NCI-H2196 treated with DMSO at 0.1 percent for 48 hours (cell line): Measurements from ENCODE around the gene TRIM69.
"Not testable (repeated sequence)": the region's sequence is repeated elsewhere in the genome, so short reads cannot be mapped to it uniquely, and the experiment has no call there.

Experiments
- DNase-seq: peaks from one replicate; lab custom pipeline; 2025; ENCODE audit not compliant: unreplicated experiment; lab: John Stamatoyannopoulos, UW

The TRIM69 gene

GRCh38 chr15:44715797-44716334 is 20.5 kb upstream of the TRIM69 start:
- DNase-seq = no peak

DNA sequence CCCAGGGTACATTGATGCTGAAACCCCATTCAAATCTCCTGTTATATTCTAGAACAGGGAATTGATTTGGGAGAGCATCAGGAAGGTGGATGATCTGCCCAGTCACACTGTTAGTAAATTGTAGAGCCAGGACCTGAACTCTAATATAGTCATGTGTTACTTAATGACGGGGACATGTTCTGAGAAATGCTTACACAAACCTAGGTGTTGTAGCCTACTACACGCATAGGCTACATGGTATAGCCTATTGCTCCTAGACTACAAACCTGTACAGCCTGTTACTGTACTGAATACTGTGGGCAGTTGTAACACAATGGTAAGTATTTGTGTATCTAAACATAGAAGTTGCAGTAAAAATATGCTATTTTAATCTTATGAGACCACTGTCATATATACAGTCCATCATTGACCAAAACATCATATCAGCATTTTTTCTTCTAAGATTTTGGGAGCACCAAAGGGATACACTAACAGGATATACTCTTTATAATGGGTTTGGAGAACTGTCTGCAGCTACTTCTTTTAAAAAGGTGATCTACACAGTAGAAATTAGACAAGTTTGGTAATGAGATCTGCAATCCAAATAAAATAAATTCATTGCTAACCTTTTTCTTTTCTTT is 19.2 kb upstream of the TRIM69 start:
- no peak for DNase-seq

- DNase-seq = no peak
Observed at GRCh38 chr15:44718180-44718926, 18.0 kb upstream of the TRIM69 start.

DNA sequence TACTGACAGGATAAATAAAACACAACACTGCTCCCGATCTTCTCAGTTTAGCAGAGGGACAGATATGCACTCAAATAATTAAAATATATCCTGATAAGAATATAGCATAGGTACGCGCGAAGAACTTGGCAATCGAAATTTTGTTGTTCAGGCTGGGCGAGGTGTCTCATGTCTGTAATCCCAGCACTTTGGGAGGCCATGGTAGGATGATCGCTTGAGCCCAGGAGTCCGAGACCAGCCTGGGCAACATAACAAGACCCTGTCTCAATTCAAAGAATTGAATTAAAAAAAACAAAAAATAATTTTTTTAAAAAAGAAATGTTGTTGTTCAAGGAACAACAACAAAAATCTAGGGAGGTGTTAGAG is 17.4 kb upstream of the TRIM69 start:
- DNase-seq = no peak

DNA sequence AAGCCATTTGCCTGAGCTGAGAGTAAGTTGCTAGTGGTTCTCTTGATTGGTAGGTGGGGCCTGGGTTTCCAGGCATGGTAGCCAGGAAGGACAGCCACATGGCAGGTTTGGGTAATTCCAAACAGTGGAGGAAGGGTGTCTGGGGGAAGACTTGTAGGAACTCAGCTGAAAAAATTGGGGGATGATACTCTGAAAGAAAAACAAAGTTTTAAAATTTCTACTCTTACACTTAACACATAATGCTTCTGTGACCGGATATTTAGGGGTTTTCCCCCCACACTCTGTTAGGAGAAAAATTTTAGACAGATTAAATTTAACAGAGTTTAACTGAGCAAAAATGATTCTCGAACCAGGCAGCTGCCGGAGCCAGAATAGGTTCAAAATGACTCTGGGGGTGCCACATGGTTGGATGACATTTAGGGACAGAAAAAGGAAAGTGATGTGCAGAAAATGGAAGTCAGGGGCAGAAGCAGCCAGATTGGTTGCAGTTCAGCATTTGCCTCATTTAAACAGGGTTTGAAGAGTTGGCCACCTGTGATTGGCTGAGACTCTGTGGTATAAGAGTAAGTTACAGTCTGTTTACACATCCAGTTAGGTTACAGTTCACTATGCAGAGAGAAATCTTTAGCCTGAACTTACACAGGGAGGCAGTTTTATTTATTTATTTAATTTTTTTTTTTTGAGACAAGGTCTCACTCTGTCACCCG is 16.9 kb upstream of the TRIM69 start:
- DNase-seq = no peak

GRCh38 chr15:44720000-44720435 is 16.3 kb upstream of the TRIM69 start:
- not testable (repeated sequence) for DNase-seq

- no peak for DNase-seq
Observed at GRCh38 chr15:44720460-44721176, 15.7 kb upstream of the TRIM69 start.

- no peak for DNase-seq
Observed at GRCh38 chr15:44722011-44722410, 14.3 kb upstream of the TRIM69 start.

GRCh38 chr15:44726136-44726535 is 10.2 kb upstream of the TRIM69 start:
- no peak for DNase-seq

DNA sequence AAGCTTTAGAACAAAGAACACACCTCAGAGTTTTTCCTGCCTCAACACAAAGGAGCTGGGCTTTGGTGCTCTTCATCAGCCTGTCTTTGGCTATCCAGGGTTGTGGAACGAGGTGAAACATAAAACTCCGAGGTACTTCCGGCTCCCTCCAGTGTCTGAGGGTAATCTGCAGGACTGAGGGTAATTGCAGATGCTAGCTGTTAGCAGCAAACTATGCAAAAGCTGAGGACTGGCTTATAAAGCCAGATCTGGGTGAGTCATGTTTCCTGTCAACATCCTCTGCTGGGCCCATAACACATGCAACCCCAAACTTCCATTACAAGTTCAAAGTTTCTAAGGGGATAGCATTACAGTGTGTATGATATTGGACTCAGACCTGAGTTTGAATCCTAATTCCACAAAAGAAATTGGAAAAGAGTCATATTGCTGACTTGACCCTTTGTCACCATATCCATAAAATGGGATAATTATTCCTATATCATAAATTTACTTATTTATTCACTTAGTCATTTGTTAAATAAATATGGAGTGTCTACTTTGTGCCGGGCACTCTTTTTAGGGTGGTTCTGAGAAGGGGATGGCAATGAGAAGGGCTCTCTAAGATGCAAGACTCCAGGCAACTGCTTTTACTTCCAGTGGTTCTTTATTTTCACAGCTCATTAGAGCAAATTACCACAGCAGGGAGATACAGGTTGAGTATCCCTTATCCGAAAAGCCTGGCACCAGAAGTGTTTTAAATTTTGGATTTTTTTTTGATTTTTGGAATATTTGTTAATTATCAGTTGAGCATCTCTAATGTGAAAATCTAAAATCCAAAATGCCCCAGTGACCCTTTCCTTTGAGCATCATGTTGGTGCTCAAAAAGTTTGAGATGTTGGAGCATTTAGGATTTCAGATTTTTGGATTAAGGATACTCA is 9.5 kb upstream of the TRIM69 start:
- DNase-seq = peak; percentile 7

DNA sequence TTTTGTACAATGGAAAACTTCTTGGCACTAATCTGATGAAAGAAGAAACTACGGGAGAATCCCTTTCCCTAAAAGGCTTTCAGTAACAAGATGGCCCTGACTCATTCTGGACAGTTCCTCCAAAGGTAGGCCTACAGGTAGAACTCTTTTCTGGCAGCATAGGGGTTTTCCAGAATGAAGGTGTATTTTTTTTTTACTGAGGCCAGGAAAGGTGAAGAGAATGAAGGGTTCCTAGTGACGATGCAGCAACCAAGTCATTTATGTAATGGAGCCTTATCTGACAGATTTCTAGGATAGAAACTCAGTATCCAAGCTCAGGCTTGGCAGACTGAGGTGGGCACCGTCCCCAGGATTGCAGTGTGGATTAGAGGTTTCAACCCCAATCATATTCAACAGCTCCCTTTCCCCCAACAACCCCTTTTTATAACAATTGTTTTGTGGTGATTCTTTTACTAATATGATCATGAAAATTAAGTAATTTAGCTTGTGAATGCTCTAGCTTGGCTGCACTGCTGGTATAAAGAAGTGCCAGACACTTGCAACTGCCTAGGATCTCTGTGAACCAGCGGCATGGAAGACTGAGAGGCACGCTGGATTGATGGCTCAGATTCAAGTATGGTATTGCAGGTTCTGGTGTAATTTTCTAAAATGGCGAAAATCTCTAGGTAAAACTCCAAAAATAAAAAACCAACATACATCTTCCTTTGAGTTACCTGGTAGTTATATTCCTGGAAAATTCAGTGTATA is 8.7 kb upstream of the TRIM69 start:
- no peak for DNase-seq

DNA sequence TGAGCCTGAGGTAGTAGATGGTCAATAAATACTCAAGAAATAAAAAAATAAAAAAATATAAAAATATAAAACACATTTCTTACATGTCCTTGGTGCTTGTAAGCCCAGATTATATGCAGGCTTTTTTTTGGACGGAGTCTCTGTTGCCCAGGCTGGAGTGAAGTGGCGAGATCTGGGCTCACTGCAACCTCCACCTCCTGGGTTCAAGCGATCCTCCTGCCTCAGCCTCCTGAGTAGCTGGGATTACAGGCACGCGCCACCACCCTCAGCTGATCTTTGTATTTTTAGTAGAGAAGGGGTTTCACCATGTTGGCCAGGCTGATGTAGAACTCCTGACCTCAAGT is 8.1 kb upstream of the TRIM69 start:
- not testable (repeated sequence) for DNase-seq

- peak; percentile 89 for DNase-seq
Observed at GRCh38 chr15:44728576-44729407, 7.5 kb upstream of the TRIM69 start.

- DNase-seq = no peak
Observed at GRCh38 chr15:44729408-44730127, 6.8 kb upstream of the TRIM69 start.

- DNase-seq = no peak
Observed at GRCh38 chr15:44734839-44735481, 1.4 kb upstream of the TRIM69 start.

DNA sequence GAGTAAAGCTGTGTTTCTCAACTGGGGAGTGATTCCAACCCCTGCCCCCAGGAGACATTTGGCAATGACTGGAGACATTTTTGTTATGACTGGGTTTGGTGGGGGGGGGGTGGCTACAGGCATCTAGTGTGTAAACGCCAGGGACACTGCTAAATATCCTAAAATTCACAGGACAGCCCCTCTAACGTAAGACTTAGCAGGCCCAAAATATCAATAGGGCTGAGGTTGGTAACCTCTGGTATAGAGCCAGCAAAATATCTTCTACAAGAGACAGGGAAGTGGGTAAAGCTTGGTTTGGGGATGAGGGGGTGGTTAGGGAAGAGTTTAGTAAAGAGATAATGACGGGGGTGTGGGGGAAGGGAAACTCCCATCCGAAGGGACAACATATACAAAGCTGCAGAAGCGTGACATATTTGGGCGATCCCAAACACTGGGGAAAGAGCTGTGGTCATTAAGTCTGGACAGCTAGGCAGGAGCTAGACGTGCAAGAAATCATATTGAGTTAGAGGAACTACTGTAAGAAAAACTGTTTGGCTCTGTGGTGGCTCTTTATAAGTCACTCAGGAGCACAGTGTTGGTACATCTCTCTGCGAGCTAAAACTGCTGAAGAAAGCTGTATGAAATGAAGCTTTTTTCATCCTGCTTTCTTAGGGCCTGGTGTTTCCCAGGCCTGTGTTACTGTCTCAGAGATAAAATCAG is 697 bp upstream of the TRIM69 start:
- no peak for DNase-seq
